GM23338 (cell line): ENCODE measurements around the gene AKT2.

Experiments
- CREB1 ChIP-seq: fragments of 250-450 bp; sonication (Bioruptor Pico); IDR thresholded peaks from 2 replicates; pipeline ENCODE4 v1.5.0; 2020; ENCODE audit warnings: low read depth, mild to moderate bottlenecking, moderate library complexity
- EZH2 ChIP-seq: fragments of 200-600 bp; sonication (generic); IDR thresholded peaks from one replicate; pipeline ENCODE4 v1.8.0; 2017; ENCODE audit warnings: antibody characterized with exemption, mild to moderate bottlenecking, low read depth; ENCODE audit not compliant: unreplicated experiment
- EZH2phosphoT487 ChIP-seq: fragments of 200-600 bp; sonication (generic); IDR thresholded peaks from one replicate; pipeline ENCODE4 v1.8.1; 2018; ENCODE audit warnings: antibody characterized with exemption; ENCODE audit not compliant: unreplicated experiment
- JUNB ChIP-seq: IDR thresholded peaks from one replicate; pipeline ENCODE4 v1.6.1; 2016; ENCODE audit warnings: antibody characterized with exemption; ENCODE audit not compliant: unreplicated experiment
- NANOG ChIP-seq: IDR thresholded peaks from 2 replicates; pipeline ENCODE4 v1.6.1; 2016; ENCODE audit warnings: antibody characterized with exemption, borderline replicate concordance
- POLR2AphosphoS5 ChIP-seq: IDR thresholded peaks from 2 replicates; pipeline ENCODE4 v1.6.1; 2016; ENCODE audit warnings: antibody characterized with exemption, low read depth
- ZNF114 ChIP-seq: fragments of 250-450 bp; sonication (Bioruptor Pico); IDR thresholded peaks from 2 replicates; pipeline ENCODE4 v1.5.0; 2020; ENCODE audit warnings: mild to moderate bottlenecking, moderate library complexity
- ZNF331 ChIP-seq: fragments of 250-450 bp; sonication (Bioruptor Pico); IDR thresholded peaks from 2 replicates; pipeline ENCODE4 v1.5.0; 2020; ENCODE audit warnings: low read depth, mild to moderate bottlenecking, moderate library complexity
- TF ChIP-seq, protein P1 (sequence below), 2 experiments: fragments of 200-600 bp in 1 of 2; sonication (generic) in 1 of 2; conservative IDR thresholded peaks; 2 replicates each; pipeline versions ENCODE4 v1.5.1 to v1.6.1; 2016 to 2017; ENCODE audit warnings: antibody characterized with exemption in 2 of 2, low read depth in 2 of 2, mild to moderate bottlenecking in 2 of 2, moderate library complexity in 1 of 2
- TF ChIP-seq, protein P2 (sequence below): IDR thresholded peaks from one replicate; pipeline ENCODE4 v1.6.1; 2018; ENCODE audit warnings: antibody characterized with exemption; ENCODE audit not compliant: unreplicated experiment
- TF ChIP-seq, protein P3 (sequence below): fragments of 250-450 bp; sonication (Bioruptor Pico); IDR thresholded peaks from 2 replicates; pipeline ENCODE4 v1.5.0; 2020; ENCODE audit warnings: mild to moderate bottlenecking, moderate library complexity
- TF ChIP-seq, protein P4 (sequence below): IDR thresholded peaks from 2 replicates; pipeline ENCODE4 v1.6.1; 2016; ENCODE audit warnings: antibody characterized with exemption

DNA sequence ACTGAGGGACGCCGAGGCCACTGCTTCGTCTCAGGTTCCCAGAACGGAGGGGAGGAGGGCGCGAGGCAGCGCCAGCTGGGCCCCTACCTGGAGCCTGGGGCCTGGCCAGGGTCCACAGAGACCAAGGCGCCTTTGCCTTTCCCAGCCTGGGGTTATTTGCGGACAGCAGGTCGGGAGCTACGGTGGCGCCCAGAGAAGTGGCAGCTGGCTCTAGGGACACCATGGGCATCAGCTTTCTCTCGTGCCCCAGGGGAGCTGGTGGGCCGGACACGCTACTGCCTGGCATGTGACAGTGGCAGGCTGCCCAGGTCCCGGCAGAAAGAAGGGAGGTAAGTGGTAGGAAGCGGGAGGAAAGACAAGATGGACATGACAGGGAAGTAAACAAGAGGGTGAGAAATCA is 19.0 kb downstream of the AKT2 start:
- TF ChIP-seq, protein P1, sequence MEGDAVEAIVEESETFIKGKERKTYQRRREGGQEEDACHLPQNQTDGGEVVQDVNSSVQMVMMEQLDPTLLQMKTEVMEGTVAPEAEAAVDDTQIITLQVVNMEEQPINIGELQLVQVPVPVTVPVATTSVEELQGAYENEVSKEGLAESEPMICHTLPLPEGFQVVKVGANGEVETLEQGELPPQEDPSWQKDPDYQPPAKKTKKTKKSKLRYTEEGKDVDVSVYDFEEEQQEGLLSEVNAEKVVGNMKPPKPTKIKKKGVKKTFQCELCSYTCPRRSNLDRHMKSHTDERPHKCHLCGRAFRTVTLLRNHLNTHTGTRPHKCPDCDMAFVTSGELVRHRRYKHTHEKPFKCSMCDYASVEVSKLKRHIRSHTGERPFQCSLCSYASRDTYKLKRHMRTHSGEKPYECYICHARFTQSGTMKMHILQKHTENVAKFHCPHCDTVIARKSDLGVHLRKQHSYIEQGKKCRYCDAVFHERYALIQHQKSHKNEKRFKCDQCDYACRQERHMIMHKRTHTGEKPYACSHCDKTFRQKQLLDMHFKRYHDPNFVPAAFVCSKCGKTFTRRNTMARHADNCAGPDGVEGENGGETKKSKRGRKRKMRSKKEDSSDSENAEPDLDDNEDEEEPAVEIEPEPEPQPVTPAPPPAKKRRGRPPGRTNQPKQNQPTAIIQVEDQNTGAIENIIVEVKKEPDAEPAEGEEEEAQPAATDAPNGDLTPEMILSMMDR (conservative IDR thresholded peaks at IDR 0.05; ENCODE audit: low read depth in 2 of 2) = no peak
- TF ChIP-seq, protein P2, sequence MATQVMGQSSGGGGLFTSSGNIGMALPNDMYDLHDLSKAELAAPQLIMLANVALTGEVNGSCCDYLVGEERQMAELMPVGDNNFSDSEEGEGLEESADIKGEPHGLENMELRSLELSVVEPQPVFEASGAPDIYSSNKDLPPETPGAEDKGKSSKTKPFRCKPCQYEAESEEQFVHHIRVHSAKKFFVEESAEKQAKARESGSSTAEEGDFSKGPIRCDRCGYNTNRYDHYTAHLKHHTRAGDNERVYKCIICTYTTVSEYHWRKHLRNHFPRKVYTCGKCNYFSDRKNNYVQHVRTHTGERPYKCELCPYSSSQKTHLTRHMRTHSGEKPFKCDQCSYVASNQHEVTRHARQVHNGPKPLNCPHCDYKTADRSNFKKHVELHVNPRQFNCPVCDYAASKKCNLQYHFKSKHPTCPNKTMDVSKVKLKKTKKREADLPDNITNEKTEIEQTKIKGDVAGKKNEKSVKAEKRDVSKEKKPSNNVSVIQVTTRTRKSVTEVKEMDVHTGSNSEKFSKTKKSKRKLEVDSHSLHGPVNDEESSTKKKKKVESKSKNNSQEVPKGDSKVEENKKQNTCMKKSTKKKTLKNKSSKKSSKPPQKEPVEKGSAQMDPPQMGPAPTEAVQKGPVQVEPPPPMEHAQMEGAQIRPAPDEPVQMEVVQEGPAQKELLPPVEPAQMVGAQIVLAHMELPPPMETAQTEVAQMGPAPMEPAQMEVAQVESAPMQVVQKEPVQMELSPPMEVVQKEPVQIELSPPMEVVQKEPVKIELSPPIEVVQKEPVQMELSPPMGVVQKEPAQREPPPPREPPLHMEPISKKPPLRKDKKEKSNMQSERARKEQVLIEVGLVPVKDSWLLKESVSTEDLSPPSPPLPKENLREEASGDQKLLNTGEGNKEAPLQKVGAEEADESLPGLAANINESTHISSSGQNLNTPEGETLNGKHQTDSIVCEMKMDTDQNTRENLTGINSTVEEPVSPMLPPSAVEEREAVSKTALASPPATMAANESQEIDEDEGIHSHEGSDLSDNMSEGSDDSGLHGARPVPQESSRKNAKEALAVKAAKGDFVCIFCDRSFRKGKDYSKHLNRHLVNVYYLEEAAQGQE = no peak
- TF ChIP-seq POLR2AphosphoS5 (no peak), EZH2 (no peak), ZNF331 (no peak), ZNF114 (no peak), EZH2phosphoT487 (no peak), CREB1 (CRISPR knock-in tag) (no peak), NANOG (no peak), JUNB (no peak)
- TF ChIP-seq, protein P3, sequence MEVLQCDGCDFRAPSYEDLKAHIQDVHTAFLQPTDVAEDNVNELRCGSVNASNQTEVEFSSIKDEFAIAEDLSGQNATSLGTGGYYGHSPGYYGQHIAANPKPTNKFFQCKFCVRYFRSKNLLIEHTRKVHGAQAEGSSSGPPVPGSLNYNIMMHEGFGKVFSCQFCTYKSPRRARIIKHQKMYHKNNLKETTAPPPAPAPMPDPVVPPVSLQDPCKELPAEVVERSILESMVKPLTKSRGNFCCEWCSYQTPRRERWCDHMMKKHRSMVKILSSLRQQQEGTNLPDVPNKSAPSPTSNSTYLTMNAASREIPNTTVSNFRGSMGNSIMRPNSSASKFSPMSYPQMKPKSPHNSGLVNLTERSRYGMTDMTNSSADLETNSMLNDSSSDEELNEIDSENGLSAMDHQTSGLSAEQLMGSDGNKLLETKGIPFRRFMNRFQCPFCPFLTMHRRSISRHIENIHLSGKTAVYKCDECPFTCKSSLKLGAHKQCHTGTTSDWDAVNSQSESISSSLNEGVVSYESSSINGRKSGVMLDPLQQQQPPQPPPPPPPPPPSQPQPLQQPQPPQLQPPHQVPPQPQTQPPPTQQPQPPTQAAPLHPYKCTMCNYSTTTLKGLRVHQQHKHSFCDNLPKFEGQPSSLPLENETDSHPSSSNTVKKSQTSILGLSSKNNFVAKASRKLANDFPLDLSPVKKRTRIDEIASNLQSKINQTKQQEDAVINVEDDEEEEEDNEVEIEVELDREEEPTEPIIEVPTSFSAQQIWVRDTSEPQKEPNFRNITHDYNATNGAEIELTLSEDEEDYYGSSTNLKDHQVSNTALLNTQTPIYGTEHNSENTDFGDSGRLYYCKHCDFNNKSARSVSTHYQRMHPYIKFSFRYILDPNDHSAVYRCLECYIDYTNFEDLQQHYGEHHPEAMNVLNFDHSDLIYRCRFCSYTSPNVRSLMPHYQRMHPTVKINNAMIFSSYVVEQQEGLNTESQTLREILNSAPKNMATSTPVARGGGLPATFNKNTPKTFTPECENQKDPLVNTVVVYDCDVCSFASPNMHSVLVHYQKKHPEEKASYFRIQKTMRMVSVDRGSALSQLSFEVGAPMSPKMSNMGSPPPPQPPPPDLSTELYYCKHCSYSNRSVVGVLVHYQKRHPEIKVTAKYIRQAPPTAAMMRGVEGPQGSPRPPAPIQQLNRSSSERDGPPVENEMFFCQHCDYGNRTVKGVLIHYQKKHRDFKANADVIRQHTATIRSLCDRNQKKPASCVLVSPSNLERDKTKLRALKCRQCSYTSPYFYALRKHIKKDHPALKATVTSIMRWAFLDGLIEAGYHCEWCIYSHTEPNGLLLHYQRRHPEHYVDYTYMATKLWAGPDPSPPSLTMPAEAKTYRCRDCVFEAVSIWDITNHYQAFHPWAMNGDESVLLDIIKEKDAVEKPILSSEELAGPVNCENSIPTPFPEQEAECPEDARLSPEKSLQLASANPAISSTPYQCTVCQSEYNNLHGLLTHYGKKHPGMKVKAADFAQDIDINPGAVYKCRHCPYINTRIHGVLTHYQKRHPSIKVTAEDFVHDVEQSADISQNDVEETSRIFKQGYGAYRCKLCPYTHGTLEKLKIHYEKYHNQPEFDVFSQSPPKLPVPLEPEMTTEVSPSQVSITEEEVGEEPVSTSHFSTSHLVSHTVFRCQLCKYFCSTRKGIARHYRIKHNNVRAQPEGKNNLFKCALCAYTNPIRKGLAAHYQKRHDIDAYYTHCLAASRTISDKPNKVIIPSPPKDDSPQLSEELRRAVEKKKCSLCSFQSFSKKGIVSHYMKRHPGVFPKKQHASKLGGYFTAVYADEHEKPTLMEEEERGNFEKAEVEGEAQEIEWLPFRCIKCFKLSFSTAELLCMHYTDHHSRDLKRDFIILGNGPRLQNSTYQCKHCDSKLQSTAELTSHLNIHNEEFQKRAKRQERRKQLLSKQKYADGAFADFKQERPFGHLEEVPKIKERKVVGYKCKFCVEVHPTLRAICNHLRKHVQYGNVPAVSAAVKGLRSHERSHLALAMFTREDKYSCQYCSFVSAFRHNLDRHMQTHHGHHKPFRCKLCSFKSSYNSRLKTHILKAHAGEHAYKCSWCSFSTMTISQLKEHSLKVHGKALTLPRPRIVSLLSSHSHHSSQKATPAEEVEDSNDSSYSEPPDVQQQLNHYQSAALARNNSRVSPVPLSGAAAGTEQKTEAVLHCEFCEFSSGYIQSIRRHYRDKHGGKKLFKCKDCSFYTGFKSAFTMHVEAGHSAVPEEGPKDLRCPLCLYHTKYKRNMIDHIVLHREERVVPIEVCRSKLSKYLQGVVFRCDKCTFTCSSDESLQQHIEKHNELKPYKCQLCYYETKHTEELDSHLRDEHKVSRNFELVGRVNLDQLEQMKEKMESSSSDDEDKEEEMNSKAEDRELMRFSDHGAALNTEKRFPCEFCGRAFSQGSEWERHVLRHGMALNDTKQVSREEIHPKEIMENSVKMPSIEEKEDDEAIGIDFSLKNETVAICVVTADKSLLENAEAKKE (CRISPR knock-in tag) = no peak
- TF ChIP-seq, protein P4, sequence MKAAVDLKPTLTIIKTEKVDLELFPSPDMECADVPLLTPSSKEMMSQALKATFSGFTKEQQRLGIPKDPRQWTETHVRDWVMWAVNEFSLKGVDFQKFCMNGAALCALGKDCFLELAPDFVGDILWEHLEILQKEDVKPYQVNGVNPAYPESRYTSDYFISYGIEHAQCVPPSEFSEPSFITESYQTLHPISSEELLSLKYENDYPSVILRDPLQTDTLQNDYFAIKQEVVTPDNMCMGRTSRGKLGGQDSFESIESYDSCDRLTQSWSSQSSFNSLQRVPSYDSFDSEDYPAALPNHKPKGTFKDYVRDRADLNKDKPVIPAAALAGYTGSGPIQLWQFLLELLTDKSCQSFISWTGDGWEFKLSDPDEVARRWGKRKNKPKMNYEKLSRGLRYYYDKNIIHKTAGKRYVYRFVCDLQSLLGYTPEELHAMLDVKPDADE = no peak
